Measurements from ENCODE around the gene AJM1. TPM values are rescaled to one million over a fixed set of nuclear protein-coding genes. Genes with fewer than 3 reads are reported as not detected.
"Not testable (repeated sequence)": the region's sequence is repeated elsewhere in the genome, so short reads cannot be mapped to it uniquely, and the experiment has no call there.

AJM1 gene
- total RNA-seq, 2 experiments from 2014 or later, result 1.1 to 1.2 TPM

DNA sequence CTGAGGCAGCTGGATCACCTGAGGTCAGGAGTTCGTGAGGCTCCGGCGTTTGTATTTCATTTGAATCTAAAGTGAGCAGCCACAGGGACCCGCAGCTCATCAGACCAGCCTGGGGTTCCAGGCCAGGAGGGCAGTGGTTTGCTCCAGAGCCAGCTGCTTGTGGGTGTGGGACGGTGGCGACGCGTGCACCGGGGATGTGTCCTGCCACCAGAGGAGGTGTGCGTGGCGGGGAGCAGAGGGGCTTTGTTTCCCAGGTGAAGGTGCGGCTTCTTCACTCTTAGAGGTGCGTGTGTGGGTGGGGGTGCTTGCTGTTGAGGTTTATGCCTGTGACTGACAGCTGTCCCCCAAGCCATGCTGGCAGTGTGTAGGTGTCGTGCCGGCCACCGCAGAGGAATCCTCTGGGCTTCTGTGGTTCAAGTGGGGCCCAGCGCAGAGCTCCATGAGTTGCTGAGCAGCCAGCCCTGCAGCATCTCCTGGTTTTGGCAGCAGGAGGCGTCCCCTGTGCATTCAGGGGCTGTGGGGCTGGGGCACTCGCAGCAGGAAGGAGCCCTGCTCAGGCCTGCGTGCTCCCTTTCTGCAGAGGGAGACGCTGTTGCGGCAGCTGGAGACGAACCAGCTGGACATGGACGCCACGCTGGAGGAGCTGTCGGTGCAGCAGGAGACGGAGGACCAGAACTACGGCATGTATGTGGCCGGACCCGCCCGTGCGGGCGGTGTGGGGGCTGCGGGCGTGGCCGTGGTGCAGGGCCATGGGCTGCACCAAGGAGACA is 6.9 kb upstream of the AJM1 start:
- Histone ChIP-seq H3K9me3 (ENCODE audit: control insufficient read depth in 1 of 2, insufficient read depth in 1 of 2, low read length in 2 of 2) (no peaks in the 10 kb centered on the region), H3K4me1 (ENCODE audit: insufficient read depth, low read length) (no peaks in the 10 kb centered on the region), H3K4me3 (ENCODE audit: low read length) (no peak overlapping the region), H3K27ac (ENCODE audit: low read depth in 1 of 2, low read length in 2 of 2) (no peak overlapping the region), H3K36me3 (ENCODE audit: insufficient read depth, low read length) (peaks cover 30% of the 10 kb centered on the region), H3K27me3 (ENCODE audit: control insufficient read depth in 1 of 2, insufficient read depth in 2 of 2, low read length in 2 of 2) (no peaks in the 10 kb centered on the region)
- CTCF ChIA-PET, result interaction anchor here (1.2 kb wide), 1 partner anchor 200 kb away, joined by 3 read pairs; no protein-coding TSS in a partner anchor
- no peaks in the 10 kb centered on the region for H3K27me3 Mint-ChIP-seq
- H3K4me3 Mint-ChIP-seq, result no peak overlapping the region
- no peak for ATAC-seq (ENCODE audit: poor library complexity)
- intact Hi-C loops (cut with DNase I, micrococcal nuclease), result no loop called here
- no peak overlapping the region for H3K27ac Mint-ChIP-seq
- TF ChIP-seq, protein P1, sequence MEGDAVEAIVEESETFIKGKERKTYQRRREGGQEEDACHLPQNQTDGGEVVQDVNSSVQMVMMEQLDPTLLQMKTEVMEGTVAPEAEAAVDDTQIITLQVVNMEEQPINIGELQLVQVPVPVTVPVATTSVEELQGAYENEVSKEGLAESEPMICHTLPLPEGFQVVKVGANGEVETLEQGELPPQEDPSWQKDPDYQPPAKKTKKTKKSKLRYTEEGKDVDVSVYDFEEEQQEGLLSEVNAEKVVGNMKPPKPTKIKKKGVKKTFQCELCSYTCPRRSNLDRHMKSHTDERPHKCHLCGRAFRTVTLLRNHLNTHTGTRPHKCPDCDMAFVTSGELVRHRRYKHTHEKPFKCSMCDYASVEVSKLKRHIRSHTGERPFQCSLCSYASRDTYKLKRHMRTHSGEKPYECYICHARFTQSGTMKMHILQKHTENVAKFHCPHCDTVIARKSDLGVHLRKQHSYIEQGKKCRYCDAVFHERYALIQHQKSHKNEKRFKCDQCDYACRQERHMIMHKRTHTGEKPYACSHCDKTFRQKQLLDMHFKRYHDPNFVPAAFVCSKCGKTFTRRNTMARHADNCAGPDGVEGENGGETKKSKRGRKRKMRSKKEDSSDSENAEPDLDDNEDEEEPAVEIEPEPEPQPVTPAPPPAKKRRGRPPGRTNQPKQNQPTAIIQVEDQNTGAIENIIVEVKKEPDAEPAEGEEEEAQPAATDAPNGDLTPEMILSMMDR (IDR thresholded peaks at IDR 0.05), result no peak
- POLR2A ChIA-PET, result interaction anchor here (1.0 kb wide), 1 partner anchor 19 kb away, joined by 3 read pairs; no protein-coding TSS in a partner anchor
- peaks cover 5% of the 10 kb centered on the region for H3K4me1 Mint-ChIP-seq (ENCODE audit: low read depth)
- no peaks in the 10 kb centered on the region for H3K9me3 Mint-ChIP-seq
- peaks cover 26% of the 10 kb centered on the region for H3K36me3 Mint-ChIP-seq (ENCODE audit: low read depth)
- DNase-seq, result peak in 1 of 14 experiments; percentile 12

DNA sequence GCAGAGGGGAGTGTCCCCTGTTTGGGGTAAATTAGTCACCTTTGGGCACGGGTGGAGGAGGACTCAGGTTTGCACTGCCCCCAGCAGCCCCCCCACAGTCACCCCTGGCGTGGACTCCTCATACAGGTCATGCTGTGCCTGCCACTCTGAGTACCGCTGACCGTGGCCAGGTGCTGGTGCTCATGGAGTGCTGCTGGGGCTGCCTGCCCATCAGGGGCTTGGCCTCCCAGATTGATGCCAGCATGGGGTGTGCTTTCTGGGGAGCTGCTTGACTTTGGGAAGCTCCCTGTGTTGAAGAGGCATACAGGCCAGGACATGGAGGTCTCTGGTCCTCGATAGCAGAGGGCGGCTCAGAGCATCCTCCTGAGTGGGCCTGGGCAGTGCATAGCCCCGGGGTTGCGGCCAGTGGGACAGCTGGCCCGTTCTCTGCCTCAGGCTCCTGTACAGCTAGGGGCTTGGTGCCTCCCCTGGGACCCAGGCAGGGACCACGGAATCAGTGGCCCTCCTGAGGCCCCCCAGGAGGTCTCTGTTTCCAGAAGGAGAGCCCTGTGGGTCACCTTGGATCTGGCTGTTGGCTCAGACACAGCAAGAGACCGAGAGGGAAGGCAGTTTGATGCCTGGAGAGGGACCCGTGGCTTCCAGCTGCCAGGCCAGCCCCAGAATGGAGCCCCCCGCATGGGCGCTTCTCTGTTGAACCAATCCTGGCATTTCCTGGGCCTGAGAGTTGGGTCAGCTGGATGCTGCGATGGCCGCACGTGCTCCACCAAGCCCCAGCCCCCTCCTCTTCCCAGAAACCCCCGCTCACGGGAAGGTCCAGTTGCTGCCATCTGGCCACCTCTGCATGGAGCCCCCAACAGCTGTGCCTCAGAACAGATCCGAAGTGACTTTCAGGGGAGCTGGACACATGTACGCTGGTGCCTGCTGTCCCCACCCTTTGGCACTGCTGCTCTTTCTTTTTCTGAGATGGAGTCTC is 6.1 kb upstream of the AJM1 start:
- no peak overlapping the region for H3K4me3 ChIP-seq (ENCODE audit: low read length)
- TF ChIP-seq, protein P1 (IDR thresholded peaks at IDR 0.05), result no peak
- H3K4me1 ChIP-seq (ENCODE audit: insufficient read depth, low read length), result no peaks in the 10 kb centered on the region
- peaks cover 24% of the 10 kb centered on the region for H3K36me3 ChIP-seq (ENCODE audit: insufficient read depth, low read length)
- H3K27ac Mint-ChIP-seq, result no peak overlapping the region
- H3K27me3 ChIP-seq (ENCODE audit: control insufficient read depth in 1 of 2, insufficient read depth in 2 of 2, low read length in 2 of 2), result no peaks in the 10 kb centered on the region
- H3K27ac ChIP-seq (ENCODE audit: low read depth in 1 of 2, low read length in 2 of 2), result no peak overlapping the region
- ChIA-PET CTCF (interaction anchor here (1.2 kb wide), 1 partner anchor 199 kb away, joined by 3 read pairs; no protein-coding TSS in a partner anchor), POLR2A (interaction anchor here (1.0 kb wide), 1 partner anchor 20 kb away, joined by 3 read pairs; no protein-coding TSS in a partner anchor)
- H3K9me3 ChIP-seq (ENCODE audit: control insufficient read depth in 1 of 2, insufficient read depth in 1 of 2, low read length in 2 of 2), result no peaks in the 10 kb centered on the region
- H3K4me1 Mint-ChIP-seq (ENCODE audit: low read depth), result peaks cover 5% of the 10 kb centered on the region
- intact Hi-C loops (cut with DNase I, micrococcal nuclease), result no loop called here
- DNase-seq (peak in 1 of 14 experiments; percentile 11), ATAC-seq (ENCODE audit: poor library complexity) (no peak)
- H3K36me3 Mint-ChIP-seq (ENCODE audit: low read depth), result peaks cover 21% of the 10 kb centered on the region
- H3K27me3 Mint-ChIP-seq, result no peaks in the 10 kb centered on the region
- no peaks in the 10 kb centered on the region for H3K9me3 Mint-ChIP-seq
- H3K4me3 Mint-ChIP-seq, result no peak overlapping the region

DNA sequence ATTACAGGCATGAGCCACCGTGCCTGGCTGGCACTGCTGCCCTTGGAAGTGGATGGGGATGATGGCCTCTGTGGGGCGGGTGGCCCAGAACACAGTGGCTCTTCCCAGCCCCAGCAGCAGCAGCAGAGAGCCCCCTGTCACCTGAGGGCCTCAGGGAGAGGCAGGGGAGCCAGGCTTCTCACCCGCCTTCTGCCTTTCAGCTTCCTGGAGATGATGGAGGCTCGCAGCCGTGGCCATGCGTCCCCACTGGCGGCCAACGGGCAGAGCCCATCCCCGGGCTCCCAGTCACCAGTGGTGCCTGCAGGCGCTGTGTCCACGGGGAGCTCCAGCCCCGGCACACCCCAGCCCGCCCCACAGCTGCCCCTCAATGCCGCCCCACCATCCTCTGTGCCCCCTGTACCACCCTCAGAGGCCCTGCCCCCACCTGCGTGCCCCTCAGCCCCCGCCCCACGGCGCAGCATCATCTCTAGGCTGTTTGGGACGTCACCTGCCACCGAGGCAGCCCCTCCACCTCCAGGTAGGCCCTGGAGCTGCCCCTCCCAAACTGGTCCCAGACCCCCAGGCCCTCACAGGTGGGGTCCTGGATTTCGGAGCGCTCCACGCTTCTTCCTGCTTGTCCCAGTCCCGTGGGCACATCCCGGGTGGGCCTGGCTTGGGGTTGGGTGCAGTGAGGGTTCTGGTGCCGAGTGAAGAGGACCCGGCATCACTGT is 5.0 kb upstream of the AJM1 start:
- TF ChIP-seq, protein P1 (IDR thresholded peaks at IDR 0.05), result no peak
- H3K27me3 Mint-ChIP-seq, result peaks cover 3% of the 10 kb centered on the region
- peaks cover 13% of the 10 kb centered on the region for H3K36me3 Mint-ChIP-seq (ENCODE audit: low read depth)
- no peaks in the 10 kb centered on the region for H3K9me3 Mint-ChIP-seq
- H3K4me1 Mint-ChIP-seq (ENCODE audit: low read depth), result peaks cover 8% of the 10 kb centered on the region
- intact Hi-C loops (cut with DNase I, micrococcal nuclease), result no loop called here
- no peak overlapping the region for H3K4me3 Mint-ChIP-seq
- no peak for ATAC-seq (ENCODE audit: poor library complexity)
- no peak overlapping the region for H3K27ac Mint-ChIP-seq
- H3K27ac ChIP-seq (ENCODE audit: low read depth in 1 of 2, low read length in 2 of 2), result no peak overlapping the region
- no peak for DNase-seq
- no peaks in the 10 kb centered on the region for H3K27me3 ChIP-seq (ENCODE audit: control insufficient read depth in 1 of 2, insufficient read depth in 2 of 2, low read length in 2 of 2)
- CTCF ChIA-PET, result no interaction called here
- POLR2A ChIA-PET, result no interaction called here
- peaks cover 9% of the 10 kb centered on the region for H3K4me1 ChIP-seq (ENCODE audit: insufficient read depth, low read length)
- H3K9me3 ChIP-seq (ENCODE audit: control insufficient read depth in 1 of 2, insufficient read depth in 1 of 2, low read length in 2 of 2), result no peaks in the 10 kb centered on the region
- peaks cover 19% of the 10 kb centered on the region for H3K36me3 ChIP-seq (ENCODE audit: insufficient read depth, low read length)
- H3K4me3 ChIP-seq (ENCODE audit: low read length), result no peak overlapping the region

DNA sequence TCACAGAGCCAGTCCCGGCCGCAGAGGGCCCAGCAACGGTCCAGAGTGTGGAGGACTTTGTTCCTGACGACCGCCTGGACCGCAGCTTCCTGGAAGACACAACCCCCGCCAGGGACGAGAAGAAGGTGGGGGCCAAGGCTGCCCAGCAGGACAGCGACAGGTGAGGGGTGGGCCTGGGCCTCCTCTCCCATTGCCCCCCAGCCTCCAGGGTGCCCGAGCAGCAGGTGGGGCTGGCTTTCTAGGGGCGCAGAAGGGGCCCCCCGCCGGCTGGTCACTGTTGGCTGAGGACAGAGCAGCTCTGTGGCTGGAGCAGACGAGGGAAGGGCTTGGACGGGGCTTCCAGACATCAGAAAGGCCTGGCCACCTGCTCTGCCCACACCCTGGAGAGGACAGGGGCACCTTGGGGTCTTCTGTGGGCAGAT is 4.4 kb upstream of the AJM1 start:
- Mint-ChIP-seq H3K4me1 (ENCODE audit: low read depth) (peaks cover 10% of the 10 kb centered on the region), H3K36me3 (ENCODE audit: low read depth) (peaks cover 12% of the 10 kb centered on the region)
- H3K27me3 Mint-ChIP-seq; H3K27ac Mint-ChIP-seq; H3K4me3 Mint-ChIP-seq; POLR2A ChIA-PET; H3K9me3 Mint-ChIP-seq; DNase-seq; H3K4me3 ChIP-seq (ENCODE audit: low read length); H3K27me3 ChIP-seq (ENCODE audit: control insufficient read depth in 1 of 2, insufficient read depth in 2 of 2, low read length in 2 of 2); ATAC-seq (ENCODE audit: poor library complexity); H3K27ac ChIP-seq (ENCODE audit: low read depth in 1 of 2, low read length in 2 of 2); CTCF ChIA-PET; intact Hi-C loops (cut with DNase I, micrococcal nuclease); H3K9me3 ChIP-seq (ENCODE audit: control insufficient read depth in 1 of 2, insufficient read depth in 1 of 2, low read length in 2 of 2): not testable (repeated sequence)
- H3K4me1 ChIP-seq (ENCODE audit: insufficient read depth, low read length), result peaks cover 15% of the 10 kb centered on the region
- peaks cover 14% of the 10 kb centered on the region for H3K36me3 ChIP-seq (ENCODE audit: insufficient read depth, low read length)

Measured in CD4-positive, alpha-beta T cell (primary cell).